Uterus (tissue), 4 donors: ENCODE data around the gene OPCML. TPM values are rescaled to one million over a fixed set of nuclear protein-coding genes. Genes with fewer than 3 reads are reported as not detected.

Source experiments
- DNase-seq, 2 donors: peaks; one replicate each; pipeline ENCODE4 v3.0.0-alpha.2; 2019 to 2020
- H3K27ac ChIP-seq, 2 donors: fragments of 200-600 bp; sonication (generic); 1 replicate in 1 of 2; 2 replicates in 1 of 2; pipeline ENCODE4 v1.5.1; 2016 to 2018
- H3K27me3 ChIP-seq, 2 donors: fragments of 200-600 bp; sonication (generic); one replicate each; pipeline ENCODE4 v1.5.1; 2018 to 2019; ENCODE audit warnings: control low read depth in 1 of 2
- H3K36me3 ChIP-seq, 2 donors: fragments of 200-600 bp; sonication (generic); one replicate each; pipeline ENCODE4 v1.5.1; 2019; ENCODE audit warnings: control low read depth in 1 of 2
- H3K4me1 ChIP-seq, 2 donors: fragments of 200-600 bp; sonication (generic); one replicate each; pipeline ENCODE4 v1.5.1; 2018 to 2019; ENCODE audit warnings: control low read depth in 1 of 2
- H3K4me3 ChIP-seq, 2 donors: fragments of 200-600 bp; sonication (generic); 1 replicate in 1 of 2; 2 replicates in 1 of 2; pipeline ENCODE4 v1.5.1; 2018 to 2019; ENCODE audit warnings: mild to moderate bottlenecking in 1 of 2
- H3K9me3 ChIP-seq, 2 donors: fragments of 200-600 bp; sonication (generic); one replicate each; pipeline ENCODE4 v1.5.1; 2019; ENCODE audit warnings: control low read depth in 1 of 2
- CTCF ChIP-seq, 4 experiments: fragments of 200-600 bp in 2 of 4; fragments of 450-650 bp in 2 of 4; sonication (generic) in 2 of 4; IDR thresholded peaks; one replicate each; pipeline ENCODE4 v1.5.1; 2016 to 2019; ENCODE audit warnings: antibody characterized with exemption in 4 of 4, mild to moderate bottlenecking in 2 of 4, moderate library complexity in 1 of 4
- POLR2A ChIP-seq, 2 donors: fragments of 450-650 bp; IDR thresholded peaks; one replicate each; pipeline ENCODE4 v1.6.1; 2016; ENCODE audit warnings: antibody characterized with exemption in 2 of 2, mild to moderate bottlenecking in 1 of 2, moderate library complexity in 1 of 2
- intact Hi-C: fragments of 100-400 bp; cut with DNase I; formaldehyde crosslinking; loops from one replicate; pipeline ENCODE4 v1.15.1; 2023; ENCODE audit warnings: low total_unique reads
- total RNA-seq, 4 donors: library from RNA; depleted of rRNA in 3 of 4; stranded (reverse); fragments of >200 nt in 3 of 4; gene quantifications; one replicate each; pipeline versions ENCODE4 v1.1.0 to v1.2.4, GENCODE V29; 2014 to 2023
- donor health status: DM: yes; HTN: yes; CAD: no.

Gene OPCML
- total RNA-seq, 4 donors from 2014 or later, result under 0.01 to 3.9 (median 1.7) TPM

GRCh38 chr11:133386852-133387251 lies 145.4 kb downstream of the OPCML start:
- H3K4me3 ChIP-seq, result no peak overlapping the region
- DNase-seq, result no peak
- no peak overlapping the region for H3K27ac ChIP-seq
- H3K9me3 ChIP-seq, result no peaks in the 10 kb centered on the region
- H3K27me3 ChIP-seq, result no peaks in the 10 kb centered on the region
- intact Hi-C loops, result no loop called here
- no peak for TF ChIP-seq CTCF (IDR thresholded peaks at IDR 0.05)
- TF ChIP-seq POLR2A (IDR thresholded peaks at IDR 0.05), result no peak
- H3K4me1 ChIP-seq, result no peaks in the 10 kb centered on the region
- no peaks in the 10 kb centered on the region for H3K36me3 ChIP-seq

- TF ChIP-seq CTCF (IDR thresholded peaks at IDR 0.05) (no peak), POLR2A (IDR thresholded peaks at IDR 0.05) (no peak)
- H3K4me1 ChIP-seq, result no peaks in the 10 kb centered on the region
- DNase-seq, result no peak
- intact Hi-C loops, result no loop called here
- no peak overlapping the region for H3K27ac ChIP-seq
- no peaks in the 10 kb centered on the region for H3K36me3 ChIP-seq
- H3K9me3 ChIP-seq, result no peaks in the 10 kb centered on the region
- no peaks in the 10 kb centered on the region for H3K27me3 ChIP-seq
- no peak overlapping the region for H3K4me3 ChIP-seq
These were observed 146.0 kb downstream of the OPCML start for GRCh38 chr11:133386262-133386661.

GRCh38 chr11:133385781-133386180 lies 146.5 kb downstream of the OPCML start:
- no peak for DNase-seq
- no peak for TF ChIP-seq CTCF (IDR thresholded peaks at IDR 0.05)
- no peak for TF ChIP-seq POLR2A (IDR thresholded peaks at IDR 0.05)
- Histone ChIP-seq H3K27ac (no peak overlapping the region), H3K4me3 (no peak overlapping the region), H3K9me3 (no peaks in the 10 kb centered on the region), H3K27me3 (no peaks in the 10 kb centered on the region), H3K36me3 (no peaks in the 10 kb centered on the region), H3K4me1 (no peaks in the 10 kb centered on the region)
- intact Hi-C loops, result no loop called here

- no peak overlapping the region for H3K4me3 ChIP-seq
- H3K27ac ChIP-seq, result no peak overlapping the region
- no peaks in the 10 kb centered on the region for H3K4me1 ChIP-seq
- intact Hi-C loops, result no loop called here
- no peaks in the 10 kb centered on the region for H3K27me3 ChIP-seq
- H3K9me3 ChIP-seq, result no peaks in the 10 kb centered on the region
- DNase-seq, result no peak
- TF ChIP-seq CTCF (IDR thresholded peaks at IDR 0.05) (no peak), POLR2A (IDR thresholded peaks at IDR 0.05) (no peak)
- H3K36me3 ChIP-seq, result no peaks in the 10 kb centered on the region
These were observed 147.6 kb downstream of the OPCML start for GRCh38 chr11:133384731-133385130.

GRCh38 chr11:133383689-133384088 lies 148.6 kb downstream of the OPCML start:
- Histone ChIP-seq H3K27me3 (no peaks in the 10 kb centered on the region), H3K27ac (no peak overlapping the region), H3K4me1 (no peaks in the 10 kb centered on the region), H3K4me3 (no peak overlapping the region), H3K36me3 (no peaks in the 10 kb centered on the region), H3K9me3 (no peaks in the 10 kb centered on the region)
- TF ChIP-seq CTCF (IDR thresholded peaks at IDR 0.05) (no peak), POLR2A (IDR thresholded peaks at IDR 0.05) (no peak)
- intact Hi-C loops, result no loop called here
- DNase-seq, result no peak
